GM10847 (cell line): Measurements from ENCODE around the gene FEV.

ENCODE experiments used
- POLR2A ChIP-seq: IDR thresholded peaks from 2 replicates; pipeline ENCODE4 v1.6.1; 2011; ENCODE audit not compliant: insufficient read length; ENCODE audit errors: extremely low read depth

Gene FEV

GRCh38 chr2:218954541-218955300 lies 30.3 kb downstream of the FEV start:
- no peak for TF ChIP-seq POLR2A

GRCh38 chr2:218953366-218953954 lies 31.5 kb downstream of the FEV start:
- TF ChIP-seq POLR2A = no peak

DNA sequence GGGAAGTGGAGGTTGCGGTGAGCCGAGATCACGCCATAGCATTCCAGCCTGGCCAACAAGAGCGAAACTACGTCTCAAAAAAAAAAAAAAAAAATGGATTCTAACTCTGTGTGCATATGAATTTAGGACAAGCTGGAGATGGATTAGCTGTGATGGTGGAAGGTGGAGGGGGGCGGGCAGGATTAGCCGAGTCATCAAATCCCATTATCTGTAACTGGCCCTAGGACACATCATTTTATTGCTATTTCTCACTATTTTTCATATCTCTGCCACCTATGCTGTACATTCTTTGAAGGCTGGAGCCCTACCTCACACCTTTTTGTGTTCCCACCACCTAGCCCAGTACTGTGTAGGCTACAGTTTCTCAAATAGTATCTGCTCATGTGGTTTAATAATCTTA lies 32.8 kb downstream of the FEV start:
- no peak for TF ChIP-seq POLR2A

DNA sequence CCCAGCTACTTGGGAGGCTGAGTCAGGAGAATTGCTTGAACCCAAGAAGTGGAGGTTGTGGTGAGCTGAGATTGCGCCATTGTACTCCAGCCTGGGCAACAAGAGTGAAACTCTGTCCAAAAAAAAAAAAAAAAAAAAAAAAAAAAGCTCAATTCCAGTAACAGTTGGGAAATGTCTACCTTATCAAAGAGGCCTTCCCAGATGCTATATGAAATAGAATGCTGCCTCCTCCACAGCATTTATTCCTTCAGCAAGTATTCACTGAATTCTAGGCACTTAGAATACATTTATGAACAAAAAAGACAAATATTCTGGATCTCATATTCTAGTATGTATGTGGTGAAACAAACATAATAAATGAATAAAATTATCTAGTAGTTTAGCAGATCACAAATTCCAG lies 38.4 kb downstream of the FEV start:
- no peak for TF ChIP-seq POLR2A

DNA sequence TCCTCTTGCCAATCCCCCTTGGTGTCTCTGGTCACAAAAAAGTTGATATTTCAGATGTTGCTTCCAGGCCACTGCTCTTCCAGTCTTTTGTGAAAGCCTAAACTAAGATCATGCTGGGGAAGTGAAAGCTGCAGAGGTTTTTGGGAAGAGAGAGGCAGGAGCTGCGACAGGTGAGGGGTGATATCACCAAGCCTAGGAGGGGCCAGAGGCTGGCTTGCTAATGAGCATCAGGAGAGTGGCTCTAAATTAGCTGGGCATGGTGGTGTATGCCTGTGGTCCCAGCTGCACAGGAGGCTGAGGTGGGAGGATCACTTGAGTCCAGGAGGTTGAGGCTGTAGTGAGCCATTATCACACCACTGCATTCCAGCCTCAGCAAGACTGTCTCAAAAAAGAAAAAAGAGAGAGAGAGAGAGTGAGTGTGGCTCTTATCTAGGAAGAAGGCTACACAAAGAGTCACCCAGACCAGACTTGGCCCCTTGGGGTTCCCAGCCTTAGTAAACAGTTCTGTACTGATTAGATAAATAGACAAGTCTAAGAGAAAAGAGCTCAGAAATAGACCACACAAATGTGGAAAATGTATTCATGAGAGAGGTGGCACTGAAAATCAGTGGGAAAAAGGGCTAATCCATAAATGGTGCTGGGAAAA lies 40.1 kb downstream of the FEV start:
- no peak for TF ChIP-seq POLR2A
